ENCODE results near the gene RAD51C. TPM values are rescaled to one million over a fixed set of nuclear protein-coding genes. Genes with fewer than 3 reads are reported as not detected.

Gene RAD51C
- total and polyA plus RNA-seq, 9 of the 15 experiments (the other 6 are each of a cell fraction or from before 2014, with no cell fraction given), result 93.9 to 341 (median 135) TPM

GRCh38 chr17:58679263-58680037 is 13.0 kb upstream of the RAD51C start (continued):
- TF ChIP-seq RBM34 (IDR thresholded peaks at IDR 0.05; ENCODE audit: borderline replicate concordance, insufficient read depth, low read length) (no peak), SMC3 (conservative IDR thresholded peaks at IDR 0.05; ENCODE audit: insufficient read depth, low read depth, low read length) (no peak), MED1 (CRISPR knock-in tag; IDR thresholded peaks at IDR 0.05; ENCODE audit: borderline replicate concordance) (peak; percentile 97), ELF1 (tag; IDR thresholded peaks at IDR 0.05) (peak; percentile 69), ZNF134 (CRISPR knock-in tag; conservative IDR thresholded peaks at IDR 0.05) (peak; percentile 81), TEAD2 (tag; IDR thresholded peaks at IDR 0.05) (0 out of 2 replicates have a peak, but pooled peaks have one; percentile 12), CTCF (IDR thresholded peaks at IDR 0.05 in 2 of 3, conservative IDR thresholded peaks at IDR 0.05 in 1 of 3; ENCODE audit: insufficient read depth in 2 of 3, low read depth in 1 of 3, low read length in 3 of 3) (peak; percentile 14 to 33 (median 30); a peak in 2 of 6 replicates), ZFP36 (IDR thresholded peaks at IDR 0.05; ENCODE audit: low read depth, low read length, partially characterized antibody) (peak; percentile 34), ZNF76 (CRISPR knock-in tag; IDR thresholded peaks at IDR 0.05; ENCODE audit: borderline replicate concordance) (0 out of 2 replicates have a peak, but pooled peaks have one; percentile 54), ZBTB11 (CRISPR knock-in tag; IDR thresholded peaks at IDR 0.05) (peak in 2 of 3 experiments; percentile 56 to 63; a peak in 4 of 6 replicates), E2F8 (IDR thresholded peaks at IDR 0.05; ENCODE audit: low read depth, partially characterized antibody) (peak; percentile 65)

All from K562 (cell line).